Activated CD8-positive, alpha-beta memory T cell treated with anti-CD3 and anti-CD28 coated beads for 24 hours (primary cell): ENCODE measurements around the gene TRNAU1AP.
"Not testable (repeated sequence)": the region's sequence is repeated elsewhere in the genome, so short reads cannot be mapped to it uniquely, and the experiment has no call there.

Experiments
- DNase-seq: peaks from one replicate; pipeline ENCODE4 v3.0.0-alpha.2; 2020

The TRNAU1AP gene

GRCh38 chr1:28578696-28579218 lies 25.9 kb downstream of the TRNAU1AP start:
- DNase-seq, result peak; percentile 59

GRCh38 chr1:28579401-28579800 lies 26.5 kb downstream of the TRNAU1AP start:
- no peak for DNase-seq

GRCh38 chr1:28580722-28581530 lies 28.0 kb downstream of the TRNAU1AP start:
- no peak for DNase-seq

GRCh38 chr1:28581531-28582247 lies 28.8 kb downstream of the TRNAU1AP start:
- peak; percentile 98 for DNase-seq

GRCh38 chr1:28582248-28582615 lies 29.3 kb downstream of the TRNAU1AP start:
- DNase-seq, result no peak

GRCh38 chr1:28586585-28587391 lies 33.9 kb downstream of the TRNAU1AP start:
- not testable (repeated sequence) for DNase-seq

- DNase-seq, result peak; percentile 58
These were observed 38.9 kb downstream of the TRNAU1AP start, which contains the start of gene RAB42 for GRCh38 chr1:28591708-28592320. RAB42 (plus strand) TSS chr1:28592265; CDS start chr1:28592512, 247 bp downstream.

- no peak for DNase-seq
These were observed 39.6 kb downstream of the TRNAU1AP start for GRCh38 chr1:28592321-28593071.

GRCh38 chr1:28593988-28594356 lies 41.1 kb downstream of the TRNAU1AP start:
- not testable (repeated sequence) for DNase-seq

- DNase-seq, result not testable (repeated sequence)
These were observed 42.0 kb downstream of the TRNAU1AP start for GRCh38 chr1:28594686-28595411.

GRCh38 chr1:28595412-28596191 lies 42.7 kb downstream of the TRNAU1AP start:
- no peak for DNase-seq

- not testable (repeated sequence) for DNase-seq
These were observed 43.4 kb downstream of the TRNAU1AP start for GRCh38 chr1:28596276-28596675.

GRCh38 chr1:28601696-28602095 lies 48.8 kb downstream of the TRNAU1AP start:
- no peak for DNase-seq

- peak; percentile 60 for DNase-seq
These were observed 49.9 kb downstream of the TRNAU1AP start for GRCh38 chr1:28602536-28603439.

GRCh38 chr1:28604411-28604810 lies 51.5 kb downstream of the TRNAU1AP start:
- DNase-seq, result no peak

GRCh38 chr1:28604962-28605361 lies 52.1 kb downstream of the TRNAU1AP start:
- no peak for DNase-seq

GRCh38 chr1:28606771-28607170 lies 53.9 kb downstream of the TRNAU1AP start:
- DNase-seq, result no peak

GRCh38 chr1:28613175-28613574 lies 60.3 kb downstream of the TRNAU1AP start:
- no peak for DNase-seq
